Putamen (tissue), 1 donor: ENCODE data around the gene STX11.
"Not testable (repeated sequence)": the region's sequence is repeated elsewhere in the genome, so short reads cannot be mapped to it uniquely, and the experiment has no call there.

Experiments used
- DNase-seq: peaks from one replicate; pipeline ENCODE4 v3.0.0-alpha.2; 2016; ENCODE audit warnings: low spot score

The STX11 gene

DNA sequence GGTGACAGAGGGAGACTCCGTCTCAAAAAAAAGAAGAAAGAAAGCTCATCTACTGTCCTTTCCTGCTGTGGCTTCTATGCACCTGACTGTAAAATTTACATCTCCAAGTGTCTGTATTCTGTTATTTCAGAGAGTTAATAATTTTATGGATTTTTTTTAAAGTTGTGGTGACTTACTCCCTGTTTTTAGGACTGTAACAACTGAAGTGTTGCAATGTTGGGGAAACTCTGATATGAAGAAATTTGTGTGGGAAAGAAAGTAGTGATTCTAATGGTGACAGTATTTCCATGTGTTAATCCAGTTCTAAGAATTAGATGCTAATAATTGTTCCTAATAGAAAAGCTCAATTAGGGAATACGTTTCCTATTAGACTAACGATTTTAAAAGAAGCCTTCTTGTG, 27.4 kb downstream of the STX11 start:
- no peak for DNase-seq

DNA sequence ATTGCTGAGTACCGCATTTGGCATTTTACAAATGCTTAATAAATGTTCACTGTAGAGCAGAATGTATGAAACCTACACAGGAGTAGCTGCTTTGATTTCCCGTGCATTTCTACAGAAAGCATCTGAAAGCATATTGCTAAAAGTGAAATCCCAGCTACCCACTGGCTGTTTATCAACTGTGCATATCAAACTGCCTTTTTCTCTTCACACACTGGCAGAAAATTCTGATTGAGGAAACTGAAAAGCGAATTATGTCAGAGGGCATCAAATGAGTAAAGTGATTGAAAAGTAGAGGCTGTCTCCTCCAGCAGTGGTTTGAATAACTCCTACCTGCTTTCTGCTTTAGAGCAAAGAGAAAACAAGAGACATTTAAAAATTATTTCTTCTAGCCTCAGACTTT, 28.0 kb downstream of the STX11 start:
- no peak for DNase-seq

GRCh38 chr6:144179237-144179636, 28.9 kb downstream of the STX11 start:
- no peak for DNase-seq

DNA sequence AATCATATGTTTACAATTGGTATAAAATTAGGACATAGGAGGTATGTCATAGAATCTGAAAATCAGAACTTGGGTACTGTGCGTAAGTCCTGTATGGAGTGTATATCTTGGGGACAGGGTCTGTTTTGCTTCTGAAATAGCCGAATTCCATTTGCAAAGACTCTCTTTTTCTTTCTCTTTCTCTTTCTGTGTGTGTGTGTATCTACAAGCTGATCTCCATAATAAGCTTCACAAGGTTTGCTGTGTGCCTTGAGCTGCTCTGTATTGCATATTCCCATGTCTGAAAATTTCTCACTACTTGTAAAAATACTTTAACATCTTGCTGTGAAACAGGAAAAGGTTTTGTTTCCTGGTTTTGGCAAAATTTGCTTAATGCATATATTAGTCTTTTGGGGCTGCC, 29.5 kb downstream of the STX11 start:
- DNase-seq = no peak

DNA sequence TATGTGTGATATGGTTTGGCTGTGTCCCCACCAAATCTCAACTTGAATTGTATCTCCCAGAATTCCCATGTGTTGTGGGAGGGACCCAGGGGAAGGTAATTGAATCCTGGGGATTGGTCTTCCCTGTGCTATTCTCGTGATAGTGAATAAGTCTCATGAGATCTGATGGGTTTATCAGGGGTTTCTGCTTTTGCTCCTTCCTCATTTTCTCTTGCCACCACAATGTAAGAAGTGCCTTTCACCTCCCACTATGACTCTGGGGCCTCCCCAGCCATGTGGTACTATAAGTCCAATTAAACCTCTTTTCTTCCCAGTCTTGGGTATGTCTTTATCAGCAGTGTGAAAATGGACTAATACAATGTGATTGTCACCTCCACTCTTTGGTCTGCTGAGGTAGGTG, 30.0 kb downstream of the STX11 start:
- not testable (repeated sequence) for DNase-seq

- DNase-seq = no peak
Observed at GRCh38 chr6:144181639-144182038, 31.3 kb downstream of the STX11 start.

- not testable (repeated sequence) for DNase-seq
Observed at GRCh38 chr6:144184186-144184585, 33.9 kb downstream of the STX11 start.

DNA sequence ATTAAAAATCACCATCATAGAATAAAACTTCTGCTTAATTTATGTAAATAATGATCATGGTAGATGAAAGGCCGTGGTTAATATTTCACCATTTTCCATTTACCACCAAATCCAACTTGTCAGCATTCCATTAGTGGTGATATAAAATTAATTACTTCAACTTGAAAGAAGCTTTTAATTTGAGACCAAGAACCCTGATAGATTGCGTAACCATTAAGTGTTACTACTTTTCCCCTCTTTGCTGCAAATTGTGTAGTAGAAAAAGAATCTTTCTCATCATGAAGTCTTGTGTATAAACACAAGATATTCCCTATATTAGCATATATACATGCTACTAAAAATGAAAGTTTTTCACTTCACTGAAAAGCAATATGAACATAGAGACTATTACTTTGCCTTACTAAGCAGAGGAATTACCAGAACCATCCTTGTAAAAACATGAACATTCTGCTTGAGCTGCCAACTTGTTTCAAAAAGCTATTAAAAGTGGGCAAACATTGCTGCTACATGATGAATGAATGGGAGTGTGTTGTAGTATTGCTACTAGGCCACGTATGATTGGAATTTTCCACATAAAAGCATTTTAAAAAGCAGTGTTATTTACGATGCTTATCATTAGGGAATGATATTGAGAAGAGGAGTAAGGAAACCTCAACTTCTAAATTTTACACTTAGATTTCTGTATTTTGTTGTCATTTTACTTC, 35.0 kb downstream of the STX11 start:
- no peak for DNase-seq

DNA sequence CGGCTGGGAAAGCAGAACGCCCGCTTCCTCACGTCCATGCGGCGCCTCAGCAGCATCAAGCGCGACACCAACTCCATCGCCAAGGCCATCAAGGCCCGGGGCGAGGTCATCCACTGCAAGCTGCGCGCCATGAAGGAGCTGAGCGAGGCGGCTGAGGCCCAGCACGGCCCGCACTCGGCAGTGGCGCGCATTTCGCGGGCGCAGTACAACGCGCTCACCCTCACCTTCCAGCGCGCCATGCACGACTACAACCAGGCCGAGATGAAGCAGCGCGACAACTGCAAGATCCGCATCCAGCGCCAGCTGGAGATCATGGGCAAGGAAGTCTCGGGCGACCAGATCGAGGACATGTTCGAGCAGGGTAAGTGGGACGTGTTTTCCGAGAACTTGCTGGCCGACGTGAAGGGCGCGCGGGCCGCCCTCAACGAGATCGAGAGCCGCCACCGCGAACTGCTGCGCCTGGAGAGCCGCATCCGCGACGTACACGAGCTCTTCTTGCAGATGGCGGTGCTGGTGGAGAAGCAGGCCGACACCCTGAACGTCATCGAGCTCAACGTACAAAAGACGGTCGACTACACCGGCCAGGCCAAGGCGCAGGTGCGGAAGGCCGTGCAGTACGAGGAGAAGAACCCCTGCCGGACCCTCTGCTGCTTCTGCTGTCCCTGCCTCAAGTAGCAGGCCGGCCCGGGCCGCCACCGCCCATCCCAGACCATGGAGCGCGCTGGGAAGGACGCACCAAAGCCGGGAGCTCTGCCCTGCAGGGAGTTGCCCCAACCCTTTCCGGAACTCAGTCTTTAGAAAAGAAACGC, 36.7 kb downstream of the STX11 start:
- DNase-seq = no peak

DNA sequence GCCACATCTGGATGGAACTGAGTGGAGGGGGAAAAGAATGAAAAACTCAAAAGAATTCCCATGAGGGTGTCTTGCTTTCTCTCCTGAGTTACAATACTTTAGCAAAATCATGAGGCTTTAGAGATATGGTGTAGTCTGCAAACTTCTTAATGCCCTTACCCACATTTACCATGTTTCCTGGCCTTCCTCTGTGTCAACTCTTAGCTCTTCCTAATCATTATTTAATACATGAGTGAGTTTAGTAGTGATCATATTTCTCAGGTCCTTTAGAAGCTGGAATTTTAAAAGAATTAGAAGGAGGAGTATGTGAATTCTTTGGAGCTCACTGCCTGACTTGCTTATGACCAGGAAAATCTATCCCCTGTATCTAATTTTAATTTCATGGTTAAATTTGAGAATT, 39.0 kb downstream of the STX11 start:
- no peak for DNase-seq

DNA sequence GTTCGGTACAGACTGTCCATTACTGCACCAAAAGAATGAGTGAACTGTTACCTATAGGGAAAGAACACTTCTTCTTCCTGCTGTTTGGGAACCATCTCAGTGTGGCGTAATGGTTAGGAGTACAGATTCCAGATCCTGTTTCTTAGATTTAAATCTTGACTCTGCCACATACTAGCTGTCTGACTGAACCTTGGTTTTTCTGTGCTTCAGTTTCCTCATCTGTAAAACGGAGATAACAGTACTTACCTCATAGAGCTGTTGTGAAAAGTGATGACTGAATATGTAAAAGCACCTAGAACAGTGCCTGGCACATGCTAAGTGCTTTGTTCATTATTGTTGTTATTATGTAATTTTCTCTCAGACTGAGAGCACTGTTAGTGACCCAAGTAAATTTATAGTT, 39.8 kb downstream of the STX11 start:
- no peak for DNase-seq

- DNase-seq = no peak
Observed at GRCh38 chr6:144190593-144190992, 40.3 kb downstream of the STX11 start.

GRCh38 chr6:144193181-144193580, 42.9 kb downstream of the STX11 start:
- no peak for DNase-seq

- no peak for DNase-seq
Observed at GRCh38 chr6:144194293-144194810, 44.0 kb downstream of the STX11 start.

DNA sequence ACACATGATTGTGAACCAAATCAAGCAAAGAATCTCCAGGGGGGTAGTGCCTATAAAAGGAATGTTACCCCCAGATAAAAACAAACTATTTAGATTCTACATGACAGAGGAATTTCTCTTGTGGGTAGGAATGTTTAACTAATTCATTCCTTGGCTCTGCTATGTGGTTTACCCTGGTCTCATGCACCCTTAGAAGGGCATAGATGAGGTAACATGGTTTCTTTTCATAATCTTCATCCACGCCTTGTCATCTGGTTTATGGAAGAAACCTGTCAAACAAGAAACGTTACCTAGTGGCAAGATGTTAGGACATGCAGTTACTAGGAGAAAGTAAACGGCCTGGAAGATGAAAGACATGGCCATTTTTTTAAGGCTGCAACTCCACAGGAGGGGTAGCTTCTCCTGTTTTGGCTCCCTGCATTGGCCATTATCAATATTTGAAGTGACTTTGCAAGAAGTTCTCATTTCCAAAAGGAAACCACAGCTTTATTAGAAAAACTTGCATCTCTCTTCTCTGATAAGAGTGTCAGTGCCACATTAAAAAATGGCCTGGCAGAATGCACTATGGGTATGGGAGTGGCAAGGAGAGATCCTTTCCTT, 45.5 kb downstream of the STX11 start:
- no peak for DNase-seq

DNA sequence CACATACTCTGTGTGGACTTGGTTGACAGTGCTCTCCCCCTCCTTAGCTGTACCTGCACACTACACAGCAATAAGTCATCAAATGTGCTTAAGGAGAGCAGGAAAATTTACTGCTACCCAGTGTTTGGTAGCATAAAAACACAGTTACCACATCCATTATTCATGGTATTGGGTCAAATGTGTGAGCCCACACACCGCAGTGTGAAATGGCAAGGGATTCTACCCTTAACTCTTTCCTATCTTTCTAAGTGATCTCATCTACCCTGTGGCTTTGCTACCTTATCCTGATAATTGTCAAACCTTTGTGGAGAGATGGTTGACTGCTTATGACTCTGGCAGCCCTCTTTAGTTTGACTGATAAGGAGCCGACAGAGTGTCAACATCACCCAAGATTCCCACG, 47.6 kb downstream of the STX11 start:
- DNase-seq = no peak

GRCh38 chr6:144202879-144203468, 52.7 kb downstream of the STX11 start:
- DNase-seq = no peak

DNA sequence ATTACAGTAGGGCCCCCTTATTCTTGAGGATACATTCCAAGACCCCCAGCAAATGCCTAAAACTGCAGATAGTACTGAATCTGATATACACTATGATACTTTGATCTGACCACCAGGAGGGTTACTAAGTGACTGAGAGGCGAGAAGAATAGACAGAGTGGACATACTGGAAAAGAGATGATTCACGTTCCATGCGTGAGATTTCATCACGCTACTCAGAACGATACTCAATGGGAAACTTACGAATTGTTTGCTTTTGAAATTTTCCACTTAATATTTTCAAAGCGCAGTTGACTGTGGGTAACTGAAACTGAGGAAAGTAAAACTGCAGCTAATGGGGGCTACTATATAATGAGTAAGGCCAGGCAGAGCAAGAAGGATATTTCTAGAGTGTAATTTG, 60.8 kb downstream of the STX11 start:
- DNase-seq = no peak

DNA sequence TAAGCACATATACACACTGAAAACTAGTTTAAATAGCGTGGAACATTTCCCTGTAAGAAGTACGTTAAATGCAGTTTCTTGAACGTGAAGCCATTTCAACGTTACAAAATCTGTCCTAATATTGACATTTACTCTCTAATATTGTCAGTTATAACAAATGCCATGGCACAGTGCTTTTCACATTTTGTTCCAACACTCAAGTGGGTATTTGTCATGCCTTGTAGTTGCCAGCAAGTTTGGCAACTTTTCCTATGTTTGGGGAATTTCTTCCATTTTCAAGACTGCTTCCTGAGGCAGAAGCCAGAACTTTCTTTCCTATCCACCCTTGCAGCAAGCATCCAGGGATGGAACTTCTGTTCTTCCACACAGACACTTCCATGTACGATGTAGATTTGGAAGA, 63.0 kb downstream of the STX11 start:
- DNase-seq = no peak

GRCh38 chr6:144214029-144214428, 63.7 kb downstream of the STX11 start:
- DNase-seq = no peak

- DNase-seq = no peak
Observed at GRCh38 chr6:144214622-144215401, 64.5 kb downstream of the STX11 start.

GRCh38 chr6:144215402-144215931, 65.2 kb downstream of the STX11 start:
- peak; percentile 19 for DNase-seq
